Common myeloid progenitor, CD34-positive (primary cell): ENCODE measurements around the gene CZIB.

Source experiments
- CTCF ChIA-PET: fragments of 350-600 bp; sonication (Branson Sonifier 250); formaldehyde crosslinking; loops from one replicate; lab custom pipeline; 2021; ENCODE audit warnings: antibody characterized with exemption; lab: Charles Lee
- POLR2A ChIA-PET: fragments of 350-600 bp; sonication (Branson Sonifier 250); formaldehyde crosslinking; loops from one replicate; lab custom pipeline; 2021; ENCODE audit warnings: antibody characterized with exemption; lab: Charles Lee
- DNase-seq, 3 donors: peaks; one replicate each; pipeline versions ENCODE4 v3.0.0 to v3.0.0-alpha.2; 2013
- H3K27ac ChIP-seq, 2 experiments: 1 replicate in 1 of 2; 2 replicates in 1 of 2; pipeline ENCODE4 v1.7.0; 2013; ENCODE audit warnings: inconsistent platforms in 2 of 2, low read length in 2 of 2, mild to moderate bottlenecking in 2 of 2, low read depth in 1 of 2, moderate library complexity in 1 of 2; ENCODE audit not compliant: severe bottlenecking in 2 of 2, insufficient read depth in 1 of 2, poor library complexity in 1 of 2
- H3K27me3 ChIP-seq, 5 experiments: replicated peaks in 2 of 5; 1 replicate in 3 of 5; 2 replicates in 2 of 5; pipeline versions ENCODE4 v1.6.1 to v1.7.0; 2013; ENCODE audit warnings: low read length in 4 of 5, mild to moderate bottlenecking in 2 of 5, moderate library complexity in 2 of 5, inconsistent platforms in 1 of 5; ENCODE audit not compliant: insufficient read depth in 5 of 5, control insufficient read depth in 4 of 5
- H3K36me3 ChIP-seq, 4 experiments: 1 replicate in 2 of 4; 2 replicates in 2 of 4; pipeline versions ENCODE4 v1.6.1 to v1.7.0; 2013; ENCODE audit warnings: low read length in 3 of 4, control low read depth in 1 of 4, mild to moderate bottlenecking in 1 of 4; ENCODE audit not compliant: control insufficient read depth in 4 of 4, insufficient read depth in 4 of 4
- H3K4me1 ChIP-seq, 4 experiments: 1 replicate in 3 of 4; 2 replicates in 1 of 4; pipeline versions ENCODE4 v1.6.1 to v1.7.1; 2013; ENCODE audit warnings: low read length in 3 of 4, mild to moderate bottlenecking in 3 of 4, control low read depth in 1 of 4, inconsistent platforms in 1 of 4, moderate library complexity in 1 of 4; ENCODE audit not compliant: control insufficient read depth in 4 of 4, insufficient read depth in 4 of 4; ENCODE audit errors: control extremely low read depth in 1 of 4
- H3K4me3 ChIP-seq, 7 experiments: 1 replicate in 4 of 7; 2 replicates in 3 of 7; pipeline versions ENCODE4 v1.5.1 to v1.7.0; 2013; ENCODE audit warnings: mild to moderate bottlenecking in 7 of 7, low read length in 6 of 7, moderate library complexity in 6 of 7, inconsistent platforms in 2 of 7, low read depth in 2 of 7, control low read depth in 1 of 7; ENCODE audit not compliant: insufficient read depth in 4 of 7, control insufficient read depth in 1 of 7; ENCODE audit errors: extremely low read depth in 1 of 7
- H3K9me3 ChIP-seq, 5 experiments: 1 replicate in 4 of 5; 2 replicates in 1 of 5; pipeline versions ENCODE4 v1.6.1 to v1.7.1; 2013; ENCODE audit warnings: low read length in 4 of 5, mild to moderate bottlenecking in 2 of 5, inconsistent platforms in 1 of 5, low read depth in 1 of 5, moderate library complexity in 1 of 5; ENCODE audit not compliant: control insufficient read depth in 4 of 5, insufficient read depth in 2 of 5; ENCODE audit errors: control extremely low read depth in 1 of 5
- WGBS: methylation state at CpG from one replicate; pipeline ENCODE4 v1.1.5; 2013; ENCODE audit not compliant: insufficient coverage; 5-methylcytosine and 5-hydroxymethylcytosine counted together

The CZIB gene

DNA sequence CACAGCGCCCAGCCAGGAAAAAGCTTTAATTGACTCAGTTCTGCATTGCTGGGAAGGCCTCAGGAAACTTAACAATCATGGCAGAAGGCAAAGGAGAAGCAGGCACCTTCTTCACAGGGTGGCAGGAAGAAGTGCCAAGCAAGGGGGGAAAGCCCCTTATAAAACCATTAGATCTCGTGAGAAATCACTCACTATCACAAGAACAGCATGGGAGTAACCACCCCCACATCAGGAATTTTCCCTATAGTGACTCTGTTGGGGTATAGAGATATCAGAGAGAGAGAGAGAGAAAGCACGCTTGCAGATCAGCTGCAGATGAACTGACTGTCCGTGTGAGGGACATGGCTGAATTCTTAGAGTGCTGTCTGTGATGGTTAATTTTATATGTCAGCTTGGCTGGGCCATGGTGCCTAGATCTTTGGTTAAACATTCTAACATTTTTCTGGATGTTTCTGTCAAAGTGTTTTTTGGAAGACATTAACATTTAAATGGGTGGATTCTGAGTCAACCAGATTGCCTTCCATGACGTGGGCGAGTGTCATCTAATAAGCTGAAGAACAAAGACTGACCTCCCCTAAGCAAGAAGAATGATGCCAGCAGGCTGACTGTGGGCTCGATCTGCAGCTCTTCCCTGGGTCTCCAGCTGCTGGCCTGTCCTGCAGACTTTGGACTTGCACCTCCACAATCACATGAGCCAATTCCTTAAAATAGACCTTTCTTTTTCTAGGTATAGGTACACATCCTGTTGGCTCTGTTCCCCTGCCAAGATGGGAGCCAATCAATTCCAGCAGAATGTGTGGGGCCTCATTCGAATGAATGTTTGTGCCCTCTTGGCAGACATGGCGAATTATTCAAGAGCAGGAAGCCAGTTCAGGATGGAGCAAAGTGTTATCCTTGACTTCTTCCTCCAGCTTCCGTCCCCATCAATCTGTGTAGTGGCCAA, 45.2 kb downstream of the CZIB start:
- no peaks in the 10 kb centered on the region for H3K36me3 ChIP-seq
- POLR2A ChIA-PET, result no interaction called here
- H3K4me1 ChIP-seq, result no peaks in the 10 kb centered on the region
- no peak for DNase-seq
- WGBS, result 92% methylated on average over 8 of the region's 10 CpGs
- H3K27me3 ChIP-seq, result peaks cover 0 to 14% (median 4%) of the 10 kb centered on the region in 5 experiments
- H3K27ac ChIP-seq, result no peak overlapping the region
- CTCF ChIA-PET, result interaction anchor here (2.4 kb wide), 1 partner anchor 10 kb away, joined by 8 read pairs; no protein-coding TSS in a partner anchor
- no peaks in the 10 kb centered on the region for H3K9me3 ChIP-seq
- no peak overlapping the region for H3K4me3 ChIP-seq

DNA sequence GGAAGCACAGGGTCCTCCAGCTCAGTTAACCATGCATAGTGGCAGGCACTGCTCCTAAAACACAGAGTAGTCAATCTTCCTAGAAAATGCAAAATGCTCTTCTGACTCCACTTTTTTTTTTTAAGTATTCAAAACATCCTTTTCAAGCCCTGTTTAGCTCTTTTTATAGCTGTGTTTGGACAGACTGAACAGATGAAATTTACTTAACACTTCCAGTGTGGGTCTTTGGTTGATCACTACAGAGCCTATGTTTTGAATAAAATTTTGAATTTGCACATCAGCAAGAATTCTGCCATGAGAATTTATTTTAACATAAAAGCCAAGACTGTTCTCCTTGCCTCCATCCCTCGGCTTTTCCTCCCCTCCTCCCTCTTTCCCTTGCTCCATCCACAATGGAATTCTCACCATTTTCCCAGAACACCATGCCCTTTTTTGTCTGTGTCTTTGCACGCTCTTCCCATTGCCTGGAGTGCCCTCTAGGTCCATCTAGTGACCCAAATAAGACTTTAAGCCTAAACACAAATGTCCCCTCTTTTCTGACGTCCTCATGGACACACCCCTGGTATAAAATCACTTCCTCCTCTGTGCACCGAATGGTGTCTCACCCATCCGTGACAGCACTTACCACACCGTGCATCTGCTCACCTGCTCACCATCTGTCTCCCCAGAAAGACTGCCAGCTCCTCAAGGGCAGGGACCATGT, 47.9 kb downstream of the CZIB start:
- 39% methylated on average over 6 of the region's 6 CpGs for WGBS
- CTCF ChIA-PET, result interaction anchor here (1.3 to 1.7 kb wide), 2 partner anchors 8 to 23 kb away, joined by 3 to 10 read pairs; no protein-coding TSS in a partner anchor
- peak in 2 of 3 donors; percentile 17 to 36 for DNase-seq

GRCh38 chr1:53166912-53167311, 53.5 kb downstream of the CZIB start:
- Histone ChIP-seq H3K4me1 (no peaks in the 10 kb centered on the region), H3K27me3 (peaks cover 0 to 4% (median 0%) of the 10 kb centered on the region in 5 experiments), H3K4me3 (no peak overlapping the region), H3K27ac (no peak overlapping the region), H3K9me3 (no peaks in the 10 kb centered on the region), H3K36me3 (no peaks in the 10 kb centered on the region)
- ChIA-PET POLR2A (no interaction called here), CTCF (interaction anchor here (1.2 to 1.5 kb wide), 3 partner anchors 9 to 176 kb away, joined by 3 read pairs; no protein-coding TSS in a partner anchor)
- WGBS, result 92% methylated on average over 7 of the region's 8 CpGs
- DNase-seq, result no peak

More for the DNA sequence above, 47.9 kb downstream of the CZIB start:
- H3K27ac ChIP-seq, result no peak overlapping the region
- no peaks in the 10 kb centered on the region for H3K4me1 ChIP-seq
- H3K27me3 ChIP-seq, result peaks cover 0 to 6% (median 4%) of the 10 kb centered on the region in 5 experiments
- POLR2A ChIA-PET, result no interaction called here
- H3K9me3 ChIP-seq, result no peaks in the 10 kb centered on the region
- H3K36me3 ChIP-seq, result no peaks in the 10 kb centered on the region
- no peak overlapping the region for H3K4me3 ChIP-seq

DNA sequence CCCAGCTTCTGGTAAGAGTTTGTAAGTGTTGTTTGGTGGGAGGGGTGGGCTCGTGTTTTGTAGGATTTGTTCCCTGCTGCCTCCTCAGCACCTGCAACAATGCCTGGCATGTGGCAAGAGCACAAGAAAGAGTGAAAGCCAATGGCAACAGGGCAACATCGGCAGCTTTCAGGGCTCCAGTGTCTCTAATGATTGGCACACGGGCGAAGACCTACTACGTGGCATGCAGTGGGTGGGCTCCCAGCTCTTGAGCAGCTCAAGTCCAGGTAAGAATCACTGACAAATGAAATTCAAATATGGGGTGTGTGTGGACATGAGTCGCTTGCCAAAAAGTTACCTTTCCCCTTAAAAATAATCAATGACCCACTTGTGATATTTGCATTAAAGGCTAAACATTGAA, 54.1 kb downstream of the CZIB start:
- H3K27ac ChIP-seq, result no peak overlapping the region
- DNase-seq, result no peak
- CTCF ChIA-PET, result interaction anchor here (1.2 to 1.5 kb wide), 2 partner anchors 9 to 18 kb away, joined by 3 read pairs; no protein-coding TSS in a partner anchor
- POLR2A ChIA-PET, result no interaction called here
- H3K4me3 ChIP-seq, result no peak overlapping the region
- no peaks in the 10 kb centered on the region for H3K36me3 ChIP-seq
- H3K4me1 ChIP-seq, result no peaks in the 10 kb centered on the region
- H3K9me3 ChIP-seq, result no peaks in the 10 kb centered on the region
- peaks cover 0 to 4% (median 0%) of the 10 kb centered on the region in 5 experiments for H3K27me3 ChIP-seq
- 96% methylated on average over 4 of the region's 6 CpGs for WGBS

DNA sequence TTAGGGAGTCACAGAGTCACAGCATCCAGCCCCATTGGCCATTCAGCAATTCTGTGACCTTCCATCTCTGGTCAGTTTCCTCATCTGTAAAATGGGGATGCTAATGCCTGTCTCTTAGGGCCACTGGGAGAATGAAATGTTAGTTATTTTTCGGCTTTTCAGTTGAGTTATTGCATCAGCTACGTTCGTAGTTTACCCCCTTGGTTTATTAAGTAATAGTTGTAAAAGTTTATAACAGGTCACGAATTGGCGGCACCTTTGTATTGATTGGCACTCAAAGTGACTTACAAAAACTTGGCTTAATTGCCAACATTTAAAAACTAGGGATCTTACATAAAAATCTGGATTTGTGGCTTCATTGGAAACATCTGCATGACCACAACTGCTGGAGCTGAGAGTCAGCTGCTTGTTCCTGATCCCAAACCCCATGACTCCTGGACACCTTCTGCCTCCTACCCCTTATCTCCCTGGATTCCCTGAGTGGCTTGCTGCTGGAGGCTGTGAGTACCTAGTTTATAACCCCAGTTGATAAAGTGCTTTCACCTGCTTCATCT, 54.9 kb downstream of the CZIB start:
- no peak for DNase-seq
- Histone ChIP-seq H3K27me3 (peaks cover 0 to 4% (median 0%) of the 10 kb centered on the region in 5 experiments), H3K27ac (no peak overlapping the region), H3K9me3 (no peaks in the 10 kb centered on the region), H3K4me1 (no peaks in the 10 kb centered on the region), H3K36me3 (no peaks in the 10 kb centered on the region), H3K4me3 (no peak overlapping the region)
- 100% methylated on average over 3 of the region's 5 CpGs for WGBS
- CTCF ChIA-PET, result no interaction called here
- POLR2A ChIA-PET, result no interaction called here
